HepG2 (cell line): ENCODE results near the gene CAMK1D. TPM values are rescaled to one million over a fixed set of nuclear protein-coding genes. Genes with fewer than 3 reads are reported as not detected.

Experiments
- ATAC-seq: fragments of 200-7000 bp; cut with Tn5 transposase; 3 replicates; pipeline ENCODE4 v1.9.1; 2020; ENCODE audit warnings: mild to moderate bottlenecking, moderate library complexity
- BruUV-seq: library from RNA; stranded (reverse); fragments of 400-500 nt; replicated peaks from 2 replicates; lab custom pipeline; 2021; lab: Mats Ljungman, UMichigan
- CTCF ChIA-PET: fragments of 300-600 bp; formaldehyde crosslinking; extraction: SDS; loops from one replicate; lab custom pipeline; 2021; ENCODE audit warnings: low total read pairs, inconsistent platforms, low intra/inter-chr PET ratio; lab: Yijun Ruan, JAX
- POLR2A ChIA-PET: fragments of 350-600 bp; sonication (Branson Sonifier 250); formaldehyde crosslinking; loops from one replicate; lab custom pipeline; 2020; ENCODE audit warnings: antibody characterized with exemption, inconsistent platforms; lab: Yijun Ruan, JAX
- DNase-seq: peaks from one replicate; pipeline ENCODE4 v3.0.0-alpha.2; 2015; ENCODE audit warnings: low spot score
- FAIRE-seq: peaks from 3 replicates; lab custom pipeline; 2011; peaks lifted over from hg19 to GRCh38; lab: Jason Lieb, UNC
- H2AFZ ChIP-seq: one replicate; pipeline ENCODE4 v1.6.1; 2011; ENCODE audit warnings: low read length, inconsistent platforms
- H3K27ac ChIP-seq: fragments of 300-600 bp; 3 replicates; pipeline ENCODE4 v1.8.0; 2011; ENCODE audit warnings: mixed run types, mild to moderate bottlenecking, mixed read lengths, low read length, inconsistent platforms; ENCODE audit not compliant: insufficient read depth; ENCODE audit errors: extremely low read length
- H3K27me3 ChIP-seq, 2 experiments: fragments of 200-600 bp in 1 of 2; 2 replicates in 1 of 2; 3 replicates in 1 of 2; pipeline versions ENCODE4 v1.6.0 to v1.8.0; 2011; ENCODE audit warnings: low read length in 2 of 2, mild to moderate bottlenecking in 2 of 2, moderate library complexity in 2 of 2, inconsistent platforms in 1 of 2; ENCODE audit not compliant: insufficient read depth in 2 of 2, control insufficient read depth in 1 of 2
- H3K36me3 ChIP-seq, 2 experiments: fragments of 200-600 bp in 1 of 2; replicated peaks in 1 of 2; 2 replicates in 1 of 2; 3 replicates in 1 of 2; pipeline versions ENCODE4 v1.5.1 to v1.8.0; 2011; ENCODE audit warnings: low read length in 2 of 2, inconsistent platforms in 1 of 2; ENCODE audit not compliant: insufficient read depth in 2 of 2, control insufficient read depth in 1 of 2
- H3K4me1 ChIP-seq: 2 replicates; pipeline ENCODE4 v1.5.1; 2012; ENCODE audit warnings: low read length, inconsistent platforms; ENCODE audit not compliant: insufficient read depth
- H3K4me2 ChIP-seq: 2 replicates; pipeline ENCODE4 v1.6.0; 2011; ENCODE audit warnings: low read depth, low read length, inconsistent platforms
- H3K4me3 ChIP-seq, 3 experiments: fragments of 200-600 bp in 1 of 3; sonication (generic), shearing (Covaris generic) in 1 of 3; replicated peaks in 1 of 3; 2 replicates each; pipeline ENCODE4 v1.5.1; 2011 to 2016; ENCODE audit warnings: low read length in 3 of 3, inconsistent platforms in 2 of 3, low read depth in 2 of 3, mild to moderate bottlenecking in 2 of 3, control low read depth in 1 of 3, mixed read lengths in 1 of 3; ENCODE audit not compliant: insufficient read depth in 1 of 3
- H3K79me2 ChIP-seq: one replicate; pipeline ENCODE4 v1.6.1; 2011; ENCODE audit warnings: low read length, inconsistent platforms; ENCODE audit not compliant: insufficient read depth
- H3K9ac ChIP-seq: 2 replicates; pipeline ENCODE4 v1.6.0; 2011; ENCODE audit warnings: mild to moderate bottlenecking, low read depth, low read length, inconsistent platforms; ENCODE audit not compliant: insufficient read depth
- H3K9me3 ChIP-seq: 2 replicates; pipeline ENCODE4 v1.5.1; 2012; ENCODE audit warnings: mild to moderate bottlenecking, low read length
- H4K20me1 ChIP-seq: 2 replicates; pipeline ENCODE4 v1.6.0; 2011; ENCODE audit warnings: inconsistent platforms, mild to moderate bottlenecking, low read length, moderate library complexity; ENCODE audit not compliant: insufficient read depth
- CEBPG ChIP-seq: IDR thresholded peaks from 2 replicates; pipeline ENCODE4 v1.6.1; 2016
- FOXK2 ChIP-seq: fragments of 450-650 bp; IDR thresholded peaks from 2 replicates; pipeline ENCODE4 v1.6.1; 2016
- HNRNPUL1 ChIP-seq: fragments of 200-400 bp; formaldehyde crosslinking; IDR thresholded peaks from 2 replicates; pipeline ENCODE4 v1.6.1; 2017; ENCODE audit warnings: low read depth, mild to moderate bottlenecking, low read length, moderate library complexity
- KAT8 ChIP-seq: IDR thresholded peaks from 2 replicates; pipeline ENCODE4 v1.6.1; 2016; ENCODE audit warnings: missing genetic modification reagents, missing compliant biosample characterization
- MAZ ChIP-seq, 2 experiments: sonication (generic) in 1 of 2; formaldehyde crosslinking in 1 of 2; IDR thresholded peaks; 2 replicates each; pipeline versions ENCODE4 v1.5.0 to v1.6.1; 2012 to 2020; ENCODE audit warnings: low read depth in 2 of 2, mild to moderate bottlenecking in 2 of 2, borderline replicate concordance in 1 of 2, improper control_type of control experiment in 1 of 2, low read length in 1 of 2, missing genetic modification reagents in 1 of 2, moderate library complexity in 1 of 2
- SATB2 ChIP-seq: sonication (generic); formaldehyde crosslinking; IDR thresholded peaks from 2 replicates; pipeline ENCODE4 v1.5.0; 2020; ENCODE audit warnings: missing genetic modification reagents
- SMARCC2 ChIP-seq: fragments of 450-650 bp; IDR thresholded peaks from 2 replicates; pipeline ENCODE4 v1.6.1; 2017; ENCODE audit warnings: antibody characterized with exemption, mild to moderate bottlenecking
- TGIF2 ChIP-seq: IDR thresholded peaks from 2 replicates; pipeline ENCODE4 v1.6.1; 2016; ENCODE audit warnings: control low read depth, missing compliant biosample characterization
- ZNF562 ChIP-seq: sonication (generic); formaldehyde crosslinking; IDR thresholded peaks from 2 replicates; pipeline ENCODE4 v1.8.0; 2022; ENCODE audit warnings: missing genetic modification reagents, borderline replicate concordance
- ZNF878 ChIP-seq: sonication (generic); formaldehyde crosslinking; IDR thresholded peaks from 2 replicates; pipeline ENCODE4 v1.8.1; 2023; ENCODE audit warnings: mild to moderate bottlenecking, missing genetic modification reagents, moderate library complexity
- WGBS: methylation state at CpG from one replicate; pipeline ENCODE4 v1.1.6; 2017; ENCODE audit warnings: low lambda C conversion rate; 5-methylcytosine and 5-hydroxymethylcytosine counted together
- in situ Hi-C: cut with HindIII; loops from 2 replicates; pipeline ENCODE4 v1.10.0; 2017; ENCODE audit warnings: low pct_unique_long_range_greater_than_20kb; ENCODE audit not compliant: extremely low pct_ligation_motif_present
- intact Hi-C: fragments of 100-400 bp; cut with micrococcal nuclease; formaldehyde crosslinking; loops from one replicate; pipeline ENCODE4 v1.10.0; 2022; ENCODE audit not compliant: unreplicated experiment
- polyA plus RNA-seq, 8 experiments: library from polyadenylated mRNA; depleted of rRNA in 3 of 8; stranded (reverse) in 7 of 8; unstranded in 1 of 8; fragments of >200 nt; fragmentation: Illumina TruSeq in 4 of 8; extraction: Trizol in 4 of 8; gene quantifications; 2 replicates each; pipeline versions ENCODE4 v1.2.1 to v1.2.3, GENCODE V29; 2011 to 2016; ENCODE audit warnings: low read depth in 4 of 8, missing spikeins in 1 of 8, mixed read lengths in 1 of 8; ENCODE audit not compliant: insufficient read depth in 1 of 8
- total RNA-seq, 5 experiments: library from RNA; depleted of rRNA; stranded (reverse); fragments of >200 nt; fragmentation: Illumina TruSeq; extraction: Trizol; gene quantifications; 2 replicates each; pipeline ENCODE4 v1.2.3, GENCODE V29; 2016; ENCODE audit warnings: low read depth in 1 of 5
- TF ChIP-seq, protein P1 (sequence below): sonication (generic); formaldehyde crosslinking; IDR thresholded peaks from 2 replicates; pipeline ENCODE4 v1.5.1; 2020; ENCODE audit warnings: mild to moderate bottlenecking, missing genetic modification reagents, borderline replicate concordance
- TF ChIP-seq, protein P2 (sequence below): IDR thresholded peaks from 2 replicates; pipeline ENCODE4 v1.6.1; 2016; ENCODE audit warnings: low read depth
- TF ChIP-seq, protein P3 (sequence below): sonication (generic); formaldehyde crosslinking; IDR thresholded peaks from 2 replicates; pipeline ENCODE4 v1.4.0; 2020; ENCODE audit warnings: missing genetic modification reagents, mild to moderate bottlenecking, borderline replicate concordance

CAMK1D gene
- total and polyA plus RNA-seq, 2 of the 13 experiments (the other 11 are each of a cell fraction or from before 2014, with no cell fraction given): under 0.01 TPM; not detected in 1

DNA sequence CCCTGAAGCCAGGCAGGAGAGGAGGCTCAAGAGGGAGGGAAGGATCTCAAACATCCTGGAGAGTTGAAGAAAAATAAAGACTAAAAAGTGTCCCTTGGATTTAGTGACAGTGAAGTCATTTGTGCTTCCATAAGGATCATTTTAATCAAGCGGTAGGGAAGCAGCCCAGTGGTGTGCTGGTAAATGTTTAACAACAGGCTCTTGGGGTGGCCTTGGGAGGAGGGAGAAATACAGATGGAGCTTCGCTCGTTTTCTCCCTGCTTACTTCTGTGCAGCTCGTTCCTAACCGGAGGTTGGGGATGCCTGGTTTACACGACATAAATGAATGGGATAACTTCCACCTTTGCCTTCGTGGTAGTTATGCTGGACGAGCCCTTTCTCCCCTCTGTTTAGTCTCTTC is 140.0 kb downstream of the CAMK1D start (continued):
- TF ChIP-seq, protein P1, sequence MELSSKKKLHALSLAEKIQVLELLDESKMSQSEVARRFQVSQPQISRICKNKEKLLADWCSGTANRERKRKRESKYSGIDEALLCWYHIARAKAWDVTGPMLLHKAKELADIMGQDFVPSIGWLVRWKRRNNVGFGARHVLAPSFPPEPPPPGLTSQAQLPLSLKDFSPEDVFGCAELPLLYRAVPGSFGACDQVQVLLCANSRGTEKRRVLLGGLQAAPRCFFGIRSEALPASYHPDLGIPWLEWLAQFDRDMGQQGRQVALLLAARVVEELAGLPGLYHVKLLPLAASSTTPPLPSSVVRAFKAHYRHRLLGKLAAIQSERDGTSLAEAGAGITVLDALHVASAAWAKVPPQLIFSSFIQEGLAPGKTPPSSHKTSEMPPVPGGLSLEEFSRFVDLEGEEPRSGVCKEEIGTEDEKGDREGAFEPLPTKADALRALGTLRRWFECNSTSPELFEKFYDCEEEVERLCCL (CRISPR knock-in tag): no peak
- TF ChIP-seq ZNF878 (no peak), HNRNPUL1 (no peak), MAZ (IDR thresholded peaks at IDR 0.05; ENCODE audit: borderline replicate concordance, low read depth, low read length) (no peak), MAZ (CRISPR knock-in tag; IDR thresholded peaks at IDR 0.05; ENCODE audit: low read depth) (no peak), SMARCC2 (no peak)
- TF ChIP-seq, protein P2, sequence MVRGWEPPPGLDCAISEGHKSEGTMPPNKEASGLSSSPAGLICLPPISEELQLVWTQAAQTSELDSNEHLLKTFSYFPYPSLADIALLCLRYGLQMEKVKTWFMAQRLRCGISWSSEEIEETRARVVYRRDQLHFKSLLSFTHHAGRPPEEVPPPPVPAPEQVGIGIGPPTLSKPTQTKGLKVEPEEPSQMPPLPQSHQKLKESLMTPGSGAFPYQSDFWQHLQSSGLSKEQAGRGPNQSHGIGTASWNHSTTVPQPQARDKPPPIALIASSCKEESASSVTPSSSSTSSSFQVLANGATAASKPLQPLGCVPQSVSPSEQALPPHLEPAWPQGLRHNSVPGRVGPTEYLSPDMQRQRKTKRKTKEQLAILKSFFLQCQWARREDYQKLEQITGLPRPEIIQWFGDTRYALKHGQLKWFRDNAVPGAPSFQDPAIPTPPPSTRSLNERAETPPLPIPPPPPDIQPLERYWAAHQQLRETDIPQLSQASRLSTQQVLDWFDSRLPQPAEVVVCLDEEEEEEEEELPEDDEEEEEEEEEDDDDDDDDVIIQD (CRISPR knock-in tag): no peak
- TF ChIP-seq, protein P3, sequence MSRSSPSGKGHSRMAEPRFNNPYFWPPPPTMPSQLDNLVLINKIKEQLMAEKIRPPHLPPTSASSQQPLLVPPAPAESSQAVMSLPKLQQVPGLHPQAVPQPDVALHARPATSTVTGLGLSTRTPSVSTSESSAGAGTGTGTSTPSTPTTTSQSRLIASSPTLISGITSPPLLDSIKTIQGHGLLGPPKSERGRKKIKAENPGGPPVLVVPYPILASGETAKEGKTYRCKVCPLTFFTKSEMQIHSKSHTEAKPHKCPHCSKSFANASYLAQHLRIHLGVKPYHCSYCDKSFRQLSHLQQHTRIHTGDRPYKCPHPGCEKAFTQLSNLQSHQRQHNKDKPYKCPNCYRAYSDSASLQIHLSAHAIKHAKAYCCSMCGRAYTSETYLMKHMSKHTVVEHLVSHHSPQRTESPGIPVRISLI (CRISPR knock-in tag): no peak
- TF ChIP-seq, all 625 proteins: peak for 0

DNA sequence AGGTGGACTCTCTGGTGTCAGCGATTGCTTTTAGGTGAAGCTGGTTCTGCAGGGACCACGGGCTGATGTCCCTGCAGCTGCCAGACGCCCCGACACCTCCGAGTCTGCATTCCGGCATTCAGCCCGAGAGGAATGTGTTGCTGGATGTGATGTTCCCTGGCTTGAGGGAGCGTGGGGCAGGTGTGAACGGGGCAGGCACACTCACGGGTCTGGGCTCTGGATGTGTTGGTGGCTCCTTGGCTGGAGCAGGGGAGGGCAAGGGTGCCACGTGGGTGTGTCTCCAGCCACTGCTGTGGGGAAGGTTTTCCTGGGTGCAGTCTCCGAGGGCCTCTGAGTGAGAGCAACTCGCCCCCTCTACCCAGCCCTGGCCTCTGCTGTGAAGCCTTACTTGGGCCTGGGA is 140.5 kb downstream of the CAMK1D start:
- no peaks in the 10 kb centered on the region for H3K79me2 ChIP-seq
- no peak overlapping the region for H3K9ac ChIP-seq
- DNase-seq: no peak
- ATAC-seq: peak; percentile 25; the same call in 1 of the 3 replicates
- 51% methylated on average over 7 of the region's 13 CpGs for WGBS
- H3K27me3 ChIP-seq: no peaks in the 10 kb centered on the region; a peak in 1 of 5 replicates
- intact Hi-C loops (no loop called here), in situ Hi-C loops (no loop called here)
- no peak overlapping the region for H3K4me2 ChIP-seq
- BruUV-seq: no TSS peak
- FAIRE-seq: no peak
- H2AFZ ChIP-seq: no peak overlapping the region
- no peaks in the 10 kb centered on the region for H3K4me1 ChIP-seq
- ChIA-PET POLR2A (no interaction called here), CTCF (no interaction called here)
- H3K27ac ChIP-seq: no peak overlapping the region
- no peak overlapping the region for H3K4me3 ChIP-seq
- H3K9me3 ChIP-seq: no peaks in the 10 kb centered on the region
- no peaks in the 10 kb centered on the region for H4K20me1 ChIP-seq
- H3K36me3 ChIP-seq: no peaks in the 10 kb centered on the region
- TF ChIP-seq CEBPG (CRISPR knock-in tag): no peak
- TF ChIP-seq SATB2: no peak
- no peak for TF ChIP-seq FOXK2
- TF ChIP-seq TGIF2: no peak
- no peak for TF ChIP-seq ZNF562 (CRISPR knock-in tag)
- no peak for TF ChIP-seq KAT8 (CRISPR knock-in tag)
